NCI-H2081 (cell line): ENCODE measurements around the gene KCND3.
"Not testable (repeated sequence)": the region's sequence is repeated elsewhere in the genome, so short reads cannot be mapped to it uniquely, and the experiment has no call there.

Source experiments
- DNase-seq, 2 experiments: peaks; one replicate each; lab custom pipeline; 2025; lab: John Stamatoyannopoulos, UW

Gene KCND3

GRCh38 chr1:111814305-111814628 lies 175.2 kb downstream of the KCND3 start:
- no peak for DNase-seq

DNA sequence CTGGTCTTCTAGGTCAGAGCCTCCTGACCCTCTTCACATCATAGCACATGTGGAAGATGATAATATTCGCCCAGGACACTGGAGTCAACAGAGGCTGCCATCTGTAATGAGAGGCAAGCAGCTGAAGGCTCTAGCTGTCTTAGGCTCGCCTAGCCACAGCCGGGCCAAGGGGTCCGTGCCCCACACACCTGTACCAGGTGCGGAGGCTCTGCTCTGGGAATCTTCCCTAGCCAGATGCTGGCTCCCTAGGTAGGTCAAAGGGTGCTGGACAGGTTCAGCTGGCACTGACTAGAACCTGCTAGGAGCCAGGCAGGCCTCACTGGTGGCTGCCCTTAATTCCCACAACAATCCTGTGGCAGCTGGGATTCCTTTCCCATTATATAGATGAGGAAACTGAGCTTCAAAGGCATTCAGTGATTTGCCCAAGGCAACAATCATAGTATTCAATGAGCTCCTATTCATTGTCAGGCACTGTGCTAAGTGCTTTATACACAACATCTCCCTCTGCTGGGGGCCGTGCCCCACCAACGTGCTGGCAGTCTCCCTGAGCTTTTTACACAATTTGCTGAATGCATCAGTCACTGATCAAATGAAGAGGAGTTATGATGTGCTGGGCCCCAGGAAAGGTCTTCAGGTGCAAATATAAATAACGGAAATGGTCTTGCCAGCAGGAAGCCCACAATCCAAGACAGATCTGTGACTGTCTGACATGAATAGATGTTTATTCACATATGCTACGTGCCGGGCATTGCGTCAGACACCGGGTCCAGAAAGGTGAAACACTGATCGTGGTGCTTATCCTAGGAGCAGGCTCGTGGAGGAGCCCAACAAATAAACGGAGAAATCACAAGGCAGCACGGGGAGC lies 175.8 kb downstream of the KCND3 start:
- DNase-seq, result no peak

- no peak for DNase-seq
Observed at GRCh38 chr1:111812306-111812705, 177.2 kb downstream of the KCND3 start.

GRCh38 chr1:111811891-111812290 lies 177.6 kb downstream of the KCND3 start:
- no peak for DNase-seq

GRCh38 chr1:111805251-111805650 lies 184.2 kb downstream of the KCND3 start:
- no peak for DNase-seq

DNA sequence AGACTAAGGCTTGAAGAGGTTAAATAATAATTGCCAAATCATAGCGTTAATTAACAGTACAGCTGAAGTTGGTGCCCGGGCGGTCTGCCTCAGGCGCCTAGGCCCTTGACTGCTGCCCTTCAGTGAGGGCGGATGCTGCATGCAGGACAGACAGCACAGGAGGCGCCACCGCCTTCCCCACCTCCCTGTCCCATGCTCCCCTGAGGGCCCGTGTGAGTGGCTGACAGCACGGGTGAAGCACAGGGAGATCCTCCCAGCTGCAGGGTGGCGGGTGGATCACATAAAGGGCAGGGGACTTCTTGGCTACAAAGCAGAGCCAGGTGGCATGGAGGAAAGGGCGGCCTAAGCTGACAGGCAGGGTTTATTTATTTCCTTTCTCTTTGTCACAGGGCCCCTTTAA lies 184.7 kb downstream of the KCND3 start:
- no peak for DNase-seq

GRCh38 chr1:111803951-111804350 lies 185.5 kb downstream of the KCND3 start:
- DNase-seq, result no peak

- no peak for DNase-seq
Observed at GRCh38 chr1:111802984-111803383, 186.5 kb downstream of the KCND3 start.

DNA sequence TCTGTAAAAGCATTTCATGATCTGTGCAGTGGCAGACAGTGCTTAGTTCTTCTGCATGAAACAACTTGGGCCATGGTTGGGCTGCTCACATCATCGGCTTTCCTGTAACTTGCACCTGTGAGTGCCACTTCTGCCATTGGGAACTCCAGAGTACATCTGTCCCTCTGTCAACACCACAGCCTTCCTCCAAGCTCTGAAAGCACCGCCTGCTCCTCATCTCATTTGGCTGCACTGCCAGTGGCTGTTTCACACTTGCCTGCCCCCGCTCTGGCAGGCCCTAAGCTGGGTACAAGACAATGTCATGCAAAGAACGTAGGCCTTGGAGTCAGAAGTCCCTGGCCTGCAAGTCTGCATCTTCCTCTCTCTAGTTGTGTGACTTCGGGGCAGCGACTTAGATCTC lies 187.4 kb downstream of the KCND3 start:
- no peak for DNase-seq

- no peak for DNase-seq
Observed at GRCh38 chr1:111801071-111801850, 188.2 kb downstream of the KCND3 start.

GRCh38 chr1:111799722-111800121 lies 189.7 kb downstream of the KCND3 start:
- DNase-seq, result not testable (repeated sequence)

DNA sequence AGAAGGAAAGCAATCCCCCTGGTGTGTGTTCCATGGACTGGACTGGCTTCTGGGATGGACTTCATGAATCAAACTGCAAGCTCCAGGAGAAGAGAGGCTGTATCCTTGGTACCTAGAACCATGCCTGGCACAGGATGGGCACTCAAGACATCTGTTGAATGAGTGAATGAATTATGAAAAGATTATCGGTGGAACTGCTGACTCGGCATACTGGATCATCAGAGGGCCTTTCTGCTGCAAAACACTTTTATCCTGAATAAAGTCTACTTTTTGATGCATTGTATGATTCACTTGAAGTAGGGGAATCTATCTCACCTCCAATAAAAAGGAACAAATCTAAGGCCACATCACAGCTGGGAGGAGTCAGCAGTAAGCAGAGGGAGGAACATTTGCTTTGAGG lies 190.9 kb downstream of the KCND3 start:
- DNase-seq, result no peak

- DNase-seq, result no peak
Observed at GRCh38 chr1:111795401-111795800, 194.1 kb downstream of the KCND3 start.

DNA sequence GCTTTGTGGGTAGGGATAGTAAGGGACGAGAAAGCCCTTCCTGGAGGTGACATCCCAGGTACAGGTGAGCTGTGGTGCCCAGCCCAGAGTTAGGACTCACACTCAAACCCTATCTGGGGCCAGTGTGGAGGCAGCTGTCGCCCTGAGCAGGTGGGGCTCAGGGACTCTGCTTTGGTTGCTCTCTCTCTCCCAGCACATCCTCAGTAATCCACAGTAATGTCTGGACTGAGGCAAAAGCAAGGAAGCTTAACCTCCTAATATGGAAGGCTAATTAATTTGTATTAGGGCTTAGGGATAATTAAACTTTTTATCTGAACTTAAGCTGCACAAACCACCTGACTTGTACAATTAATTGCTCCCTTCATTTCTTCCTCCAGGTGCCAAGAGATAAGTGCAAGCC lies 195.5 kb downstream of the KCND3 start:
- no peak for DNase-seq

DNA sequence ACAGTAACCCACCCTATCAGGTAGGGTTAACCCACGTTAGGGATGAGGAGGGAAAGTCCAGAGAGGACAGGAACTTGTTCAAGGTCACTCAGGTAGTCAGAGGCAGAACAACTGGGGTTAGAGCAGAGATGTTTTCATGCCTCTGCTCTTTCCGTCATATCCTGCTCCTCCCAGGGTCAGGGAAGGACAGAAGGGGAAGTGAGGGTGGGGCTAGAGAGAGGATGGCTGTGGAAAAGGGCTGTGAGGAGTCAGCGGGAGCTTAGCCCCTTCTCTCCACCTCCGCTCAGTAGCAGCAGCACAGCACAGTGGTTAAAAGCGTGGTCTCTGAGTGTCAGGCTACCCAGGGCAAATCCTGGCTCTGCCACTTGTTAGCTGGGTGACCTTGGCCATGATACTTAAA lies 197.2 kb downstream of the KCND3 start:
- DNase-seq, result no peak

GRCh38 chr1:111791776-111792175 lies 197.7 kb downstream of the KCND3 start:
- DNase-seq, result no peak

DNA sequence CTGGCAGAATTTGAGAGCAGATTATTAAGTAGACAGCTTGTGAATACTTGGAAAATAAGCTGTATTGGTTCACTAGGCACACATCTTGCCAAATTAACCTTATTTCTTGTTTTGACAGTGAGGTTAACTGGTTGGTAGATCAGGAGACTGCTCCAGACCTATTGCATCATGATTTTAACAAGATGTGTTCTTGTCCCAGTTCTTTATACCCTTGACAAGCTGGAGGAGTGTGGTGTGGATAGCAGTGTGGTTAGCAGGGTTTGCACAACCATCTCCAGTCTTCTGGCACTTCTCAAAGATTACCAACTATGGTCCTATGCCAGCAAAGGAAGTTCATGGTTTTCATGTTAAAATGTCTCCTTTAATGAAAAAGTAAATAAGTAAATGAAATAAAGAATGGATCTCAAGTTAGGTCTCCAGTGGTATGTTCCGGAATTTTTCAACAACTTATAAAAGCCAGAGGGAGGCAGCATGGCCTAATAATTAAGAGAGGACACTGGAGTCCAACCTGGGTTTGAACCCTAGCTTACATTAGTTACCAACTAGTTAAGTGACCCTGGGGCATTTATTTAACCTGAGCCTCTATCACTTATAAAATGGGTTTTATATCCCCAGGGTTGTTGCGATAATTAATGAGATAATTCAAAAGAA lies 199.7 kb downstream of the KCND3 start:
- no peak for DNase-seq

GRCh38 chr1:111789142-111789541 lies 200.3 kb downstream of the KCND3 start:
- no peak for DNase-seq

GRCh38 chr1:111786669-111787207 lies 202.7 kb downstream of the KCND3 start:
- no peak for DNase-seq

DNA sequence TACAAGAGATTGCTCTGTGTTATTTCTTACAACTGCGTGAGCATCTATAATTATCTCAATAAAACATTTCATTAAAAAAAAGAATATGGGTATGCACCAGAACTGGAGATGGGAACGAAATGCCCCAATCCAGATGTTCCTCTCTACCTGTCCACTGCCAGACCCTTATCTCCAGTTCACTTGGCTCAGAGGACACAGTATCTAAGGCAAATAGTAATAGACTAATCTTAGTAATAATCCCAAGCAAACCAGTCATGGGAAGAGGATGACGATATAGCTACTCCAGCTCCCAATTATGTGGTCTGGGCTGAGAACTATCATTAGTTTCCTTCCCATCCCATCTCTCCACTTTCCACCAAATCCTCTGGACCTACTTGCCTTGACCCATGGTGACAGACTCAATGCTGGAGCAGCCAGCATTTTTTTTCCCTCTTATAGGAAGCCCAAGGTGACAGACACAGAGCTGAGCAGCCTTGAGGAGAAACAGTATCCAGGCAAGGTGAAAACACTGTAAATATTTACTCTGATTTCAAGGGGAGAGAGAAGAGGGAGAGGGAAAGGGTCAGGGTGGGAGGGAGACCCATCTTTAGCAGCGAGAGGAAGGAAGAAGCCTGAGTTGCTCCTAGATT lies 205.1 kb downstream of the KCND3 start:
- no peak for DNase-seq

GRCh38 chr1:111779546-111779945 lies 209.9 kb downstream of the KCND3 start:
- no peak for DNase-seq

DNA sequence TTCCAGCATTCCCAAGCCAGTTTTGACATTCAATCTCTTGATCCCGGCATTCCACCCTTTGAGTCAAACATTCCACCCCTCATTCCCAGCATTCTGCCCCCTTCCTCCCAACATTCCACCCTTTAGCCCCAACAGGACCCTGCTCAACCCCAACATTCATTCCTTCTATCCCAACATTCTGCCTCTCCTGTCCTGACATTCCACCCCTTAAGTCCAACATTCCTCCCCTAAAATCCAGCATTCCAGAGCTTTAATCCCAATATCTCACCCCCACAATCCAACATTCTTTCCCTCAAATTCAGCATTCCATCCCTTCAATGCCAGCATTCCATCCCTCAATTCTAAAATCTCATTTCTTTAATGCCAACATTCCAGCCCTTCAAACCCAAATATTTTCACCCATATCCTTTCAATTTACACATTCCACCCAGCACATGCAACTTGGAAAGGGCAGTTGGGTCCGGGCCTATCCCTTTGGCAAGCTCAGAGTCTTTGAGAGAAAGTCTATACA lies 210.9 kb downstream of the KCND3 start:
- no peak for DNase-seq
